ENCODE results near the gene LUZP2. TPM values are rescaled to one million over a fixed set of nuclear protein-coding genes. Genes with fewer than 3 reads are reported as not detected.
A peak's percentile ranks its signal among the peaks of the same experiment; 100 is the strongest.
"Not testable (repeated sequence)": the region's sequence is repeated elsewhere in the genome, so short reads cannot be mapped to it uniquely, and the experiment has no call there.

LUZP2 gene
- total RNA-seq, 8 experiments from 2014 or later: 0.46 to 48.5 (median 9.8) TPM

DNA sequence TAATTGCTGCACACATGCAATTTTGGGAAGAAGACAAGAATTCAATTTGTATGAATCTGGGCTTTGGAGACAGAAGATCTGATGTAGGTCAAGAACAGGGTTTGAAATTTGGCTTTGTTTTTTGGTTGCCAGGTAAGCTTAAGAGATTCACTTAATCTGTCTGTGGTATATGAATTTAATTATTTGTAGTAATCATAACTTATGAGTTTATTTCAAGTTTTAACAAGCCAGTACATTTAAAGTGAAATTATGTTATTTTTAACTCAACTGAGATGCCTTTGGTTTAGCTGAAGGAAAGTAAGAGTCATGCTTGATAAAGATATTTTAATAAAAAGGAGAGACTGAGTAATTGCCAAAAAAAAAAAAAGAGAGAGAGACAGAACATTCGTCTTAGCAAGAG, 384.1 kb downstream of the LUZP2 start:
- in situ Hi-C loops (cut with MboI; ENCODE audit: low pct_unique_long_range_greater_than_20kb in 2 of 9, low sequenced_read_pairs in 9 of 9, unreplicated experiment in 9 of 9): no loop called here
- H3K27ac ChIP-seq: no peak overlapping the region
- H3K4me3 ChIP-seq: no peak overlapping the region
- 0 to 83% (median 53%) methylated on average over 1 of the region's 1 CpG; no CpG with 5 or more reads in 1 of the 10 experiments for WGBS, 10 experiments
- H3K4me1 ChIP-seq (replicated peaks in 1 of 2): no peaks in the 10 kb centered on the region
- ATAC-seq (replicated peaks in 6 of 8): no peak

GRCh38 chr11:24885580-24886173, 388.8 kb downstream of the LUZP2 start:
- no peak overlapping the region for H3K4me3 ChIP-seq
- no peak overlapping the region for H3K27ac ChIP-seq
- H3K4me1 ChIP-seq (replicated peaks in 1 of 2): no peaks in the 10 kb centered on the region
- ATAC-seq (replicated peaks in 6 of 8): no peak
- 0 to 90% (median 81%) methylated on average over 1 to 4 of the region's 4 CpGs; no CpG with 5 or more reads in 2 of the 10 experiments for WGBS, 10 experiments
- in situ Hi-C loops (cut with MboI; ENCODE audit: low pct_unique_long_range_greater_than_20kb in 2 of 9, low sequenced_read_pairs in 9 of 9, unreplicated experiment in 9 of 9): no loop called here

GRCh38 chr11:24886880-24887619, 390.2 kb downstream of the LUZP2 start:
- Histone ChIP-seq H3K27ac (no peak overlapping the region), H3K4me1 (replicated peaks in 1 of 2) (no peaks in the 10 kb centered on the region), H3K4me3 (no peak overlapping the region)
- in situ Hi-C loops (cut with MboI; ENCODE audit: low pct_unique_long_range_greater_than_20kb in 2 of 9, low sequenced_read_pairs in 9 of 9, unreplicated experiment in 9 of 9): no loop called here
- ATAC-seq (replicated peaks in 6 of 8): no peak
- 8 to 72% (median 55%) methylated on average over 1 to 4 of the region's 4 CpGs for WGBS, 10 experiments

DNA sequence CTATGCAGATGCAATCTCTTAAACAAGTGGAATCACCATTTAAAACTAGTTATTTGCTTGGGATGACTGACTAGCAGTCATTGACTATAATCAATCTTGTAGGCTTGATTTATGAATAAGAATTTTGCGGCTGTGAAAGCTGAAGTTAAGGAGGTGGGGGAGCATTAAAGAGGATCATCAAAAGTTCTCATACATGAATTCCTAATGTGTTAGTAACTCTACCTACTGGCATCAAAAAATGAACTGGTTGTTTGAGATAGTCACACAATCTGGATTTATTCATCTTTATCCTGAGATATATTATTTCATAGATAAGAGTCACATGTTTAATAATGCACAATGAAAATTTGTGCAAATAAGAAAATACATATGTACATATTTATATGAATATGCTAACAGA, 393.6 kb downstream of the LUZP2 start:
- Histone ChIP-seq H3K4me1 (replicated peaks in 1 of 2) (no peaks in the 10 kb centered on the region), H3K27ac (no peak overlapping the region), H3K4me3 (no peak overlapping the region)
- in situ Hi-C loops (cut with MboI; ENCODE audit: low pct_unique_long_range_greater_than_20kb in 2 of 9, low sequenced_read_pairs in 9 of 9, unreplicated experiment in 9 of 9): no loop called here
- 22 to 100% (median 96%) methylated on average over 1 of the region's 1 CpG; no CpG with 5 or more reads in 2 of the 10 experiments for WGBS, 10 experiments
- ATAC-seq (replicated peaks in 6 of 8): no peak

GRCh38 chr11:24891845-24892492, 395.1 kb downstream of the LUZP2 start:
- in situ Hi-C loops (cut with MboI; ENCODE audit: low pct_unique_long_range_greater_than_20kb in 2 of 9, low sequenced_read_pairs in 9 of 9, unreplicated experiment in 9 of 9); H3K4me3 ChIP-seq; ATAC-seq (replicated peaks in 6 of 8); H3K4me1 ChIP-seq (replicated peaks in 1 of 2); H3K27ac ChIP-seq: not testable (repeated sequence)
- WGBS, 10 experiments: 0 to 94% (median 56%) methylated on average over 1 to 4 of the region's 4 CpGs; no CpG with 5 or more reads in 2 of the 10 experiments

DNA sequence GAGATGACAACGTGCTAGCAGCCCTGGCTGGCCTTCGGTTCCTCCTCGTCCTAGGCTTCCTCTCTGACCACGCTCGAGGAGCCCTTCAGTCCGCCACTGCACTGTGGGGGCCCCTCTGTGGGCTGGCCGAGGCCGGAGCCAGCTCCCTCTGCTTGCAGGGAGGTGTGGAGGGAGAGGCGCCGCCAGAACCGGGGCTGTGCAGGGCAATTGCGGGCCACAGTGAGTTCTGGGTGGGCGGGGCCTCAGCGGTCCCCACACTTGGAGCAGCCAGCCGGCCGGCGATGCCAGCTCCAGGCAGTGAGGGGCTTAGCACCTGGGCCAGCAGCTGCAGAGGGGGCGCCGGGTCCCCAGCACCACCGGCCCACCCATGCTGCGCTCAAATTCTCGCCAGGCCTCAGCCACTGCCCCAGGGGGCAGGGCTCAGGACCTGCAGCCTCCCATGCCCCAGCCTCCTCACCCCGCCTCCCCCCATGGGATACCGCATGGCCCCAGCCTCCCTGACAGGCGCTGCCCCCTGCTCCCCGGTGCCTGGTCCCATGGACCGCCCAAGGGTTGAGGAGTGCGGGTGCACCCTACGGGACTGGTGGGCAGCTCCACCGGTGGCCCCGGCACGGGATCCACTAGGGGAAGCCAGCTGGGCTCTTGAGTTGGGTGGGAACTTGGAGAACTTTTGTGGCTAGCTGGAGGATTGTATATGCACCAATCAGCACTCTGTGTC, 399.4 kb downstream of the LUZP2 start:
- 0 to 88% (median 78%) methylated on average over 2 to 7 of the region's 32 CpGs; no CpG with 5 or more reads in 6 of the 10 experiments for WGBS, 10 experiments
- in situ Hi-C loops (cut with MboI; ENCODE audit: low pct_unique_long_range_greater_than_20kb in 2 of 9, low sequenced_read_pairs in 9 of 9, unreplicated experiment in 9 of 9): no loop called here
- no peak for ATAC-seq (replicated peaks in 6 of 8)
- Histone ChIP-seq H3K4me1 (replicated peaks in 1 of 2) (peaks cover 0 to 3% of the 10 kb centered on the region in 2 donors), H3K4me3 (no peak overlapping the region), H3K27ac (no peak overlapping the region)

GRCh38 chr11:24900514-24900913, 403.7 kb downstream of the LUZP2 start:
- peak in 1 of 8 experiments; percentile 33 for ATAC-seq (replicated peaks in 6 of 8)
- in situ Hi-C loops (cut with MboI; ENCODE audit: low pct_unique_long_range_greater_than_20kb in 2 of 9, low sequenced_read_pairs in 9 of 9, unreplicated experiment in 9 of 9): no loop called here
- WGBS, 10 experiments: 8 to 100% (median 73%) methylated on average over 1 to 3 of the region's 3 CpGs; no CpG with 5 or more reads in 1 of the 10 experiments
- Histone ChIP-seq H3K4me3 (no peak overlapping the region), H3K27ac (no peak overlapping the region), H3K4me1 (replicated peaks in 1 of 2) (peaks cover 0 to 3% of the 10 kb centered on the region in 2 donors)

GRCh38 chr11:24900960-24901549, 404.2 kb downstream of the LUZP2 start:
- no peak for ATAC-seq (replicated peaks in 6 of 8)
- peaks cover 0 to 3% of the 10 kb centered on the region in 2 donors for H3K4me1 ChIP-seq (replicated peaks in 1 of 2)
- H3K27ac ChIP-seq: no peak overlapping the region
- WGBS, 10 experiments: 0 to 100% (median 75%) methylated on average over 1 of the region's 1 CpG; no CpG with 5 or more reads in 2 of the 10 experiments
- H3K4me3 ChIP-seq: no peak overlapping the region
- in situ Hi-C loops (cut with MboI; ENCODE audit: low pct_unique_long_range_greater_than_20kb in 2 of 9, low sequenced_read_pairs in 9 of 9, unreplicated experiment in 9 of 9): no loop called here

DNA sequence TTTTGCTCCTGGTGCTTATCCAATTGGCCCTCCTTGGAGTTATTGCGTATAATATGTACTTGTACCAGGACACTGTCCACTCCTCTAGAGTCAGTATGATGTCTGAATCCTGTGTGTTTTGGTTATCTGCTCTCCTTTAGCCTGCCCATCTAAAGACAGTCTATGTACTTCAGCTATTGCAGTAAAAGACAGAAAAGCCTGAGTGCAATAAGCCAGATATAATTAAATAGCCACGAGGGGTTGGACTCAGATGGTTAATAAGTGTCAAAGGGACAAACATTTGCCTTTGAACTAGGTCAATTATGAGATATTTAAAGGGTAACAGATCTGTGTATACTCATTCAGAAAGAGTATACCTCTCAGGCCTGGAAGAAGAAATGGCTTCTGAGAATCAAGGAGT, 406.7 kb downstream of the LUZP2 start:
- ATAC-seq (replicated peaks in 6 of 8): no peak
- H3K4me3 ChIP-seq: no peak overlapping the region
- WGBS, 10 experiments: 9 to 89% (median 57%) methylated on average over 1 to 2 of the region's 2 CpGs; no CpG with 5 or more reads in 1 of the 10 experiments
- peaks cover 0 to 3% of the 10 kb centered on the region in 2 donors for H3K4me1 ChIP-seq (replicated peaks in 1 of 2)
- in situ Hi-C loops (cut with MboI; ENCODE audit: low pct_unique_long_range_greater_than_20kb in 2 of 9, low sequenced_read_pairs in 9 of 9, unreplicated experiment in 9 of 9): no loop called here
- H3K27ac ChIP-seq: no peak overlapping the region

- Histone ChIP-seq H3K4me3 (no peak overlapping the region), H3K4me1 (replicated peaks in 1 of 2) (no peaks in the 10 kb centered on the region), H3K27ac (no peak overlapping the region)
- in situ Hi-C loops (cut with MboI; ENCODE audit: low pct_unique_long_range_greater_than_20kb in 2 of 9, low sequenced_read_pairs in 9 of 9, unreplicated experiment in 9 of 9): no loop called here
- WGBS, 10 experiments: 0 to 100% (median 76%) methylated on average over 1 of the region's 1 CpG; no CpG with 5 or more reads in 4 of the 10 experiments
- no peak for ATAC-seq (replicated peaks in 6 of 8)
Observed at GRCh38 chr11:24925091-24925490, 428.2 kb downstream of the LUZP2 start.

DNA sequence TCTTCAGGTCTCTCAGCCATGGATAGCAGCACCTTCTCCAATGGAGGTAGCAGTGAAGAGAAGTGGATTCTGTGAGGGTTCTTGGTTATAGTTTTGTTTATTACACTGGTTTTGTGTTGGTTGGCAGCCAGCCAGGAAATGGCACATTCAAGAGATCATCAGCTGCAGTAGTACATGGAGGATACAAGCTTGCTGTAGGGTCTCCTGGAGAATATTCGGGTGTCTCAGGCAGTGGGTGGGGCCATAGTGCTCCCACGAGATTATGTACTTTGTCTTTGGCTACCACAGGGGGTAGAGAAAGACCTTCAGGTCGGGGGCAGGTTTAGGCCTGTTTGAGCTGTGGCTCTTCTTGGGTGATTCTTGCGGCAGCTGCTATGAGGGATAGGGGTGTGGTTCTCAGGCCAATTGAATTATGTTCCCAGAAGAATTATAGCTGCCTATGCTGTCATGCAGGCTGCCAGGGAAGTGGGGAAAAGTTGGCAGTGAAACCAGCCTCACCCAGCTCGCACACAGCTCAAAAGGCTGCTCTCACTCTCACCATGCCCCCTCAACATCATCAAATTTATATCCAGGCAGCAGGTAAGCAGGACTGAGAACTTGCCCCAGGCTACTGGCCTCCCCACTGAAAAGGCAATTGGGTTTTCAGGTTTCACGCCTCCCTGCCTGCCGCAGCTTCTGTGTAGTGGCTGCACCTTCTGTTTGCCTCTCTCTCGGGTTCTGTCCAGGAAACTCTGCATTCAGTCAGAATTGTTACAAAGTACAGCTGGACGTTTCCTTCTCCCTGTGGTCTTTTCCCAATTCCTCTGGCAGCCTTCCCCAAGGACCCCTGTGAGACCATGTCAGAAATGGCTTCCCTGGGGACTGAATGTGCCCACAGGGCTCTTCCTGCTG, 435.5 kb downstream of the LUZP2 start:
- H3K4me1 ChIP-seq (replicated peaks in 1 of 2): peaks cover 5 to 23% of the 10 kb centered on the region in 2 donors
- H3K4me3 ChIP-seq: no peak overlapping the region
- in situ Hi-C loops (cut with MboI; ENCODE audit: low pct_unique_long_range_greater_than_20kb in 2 of 9, low sequenced_read_pairs in 9 of 9, unreplicated experiment in 9 of 9): no loop called here
- 0 to 92% (median 78%) methylated on average over 1 to 7 of the region's 9 CpGs; no CpG with 5 or more reads in 3 of the 10 experiments for WGBS, 10 experiments
- no peak for ATAC-seq (replicated peaks in 6 of 8)
- H3K27ac ChIP-seq: no peak overlapping the region

All from motor neuron (in vitro differentiated cells).